GM12891 (cell line): Measurements from ENCODE around the gene CHRDL2.

ENCODE experiments used
- POLR2A ChIP-seq: IDR thresholded peaks from 2 replicates; pipeline ENCODE4 v1.6.1; 2011; ENCODE audit warnings: low read depth, low read length, control low read depth
- POLR2AphosphoS5 ChIP-seq: IDR thresholded peaks from 2 replicates; pipeline ENCODE4 v1.6.1; 2011; ENCODE audit warnings: low read depth, low read length, control low read depth
- SPI1 ChIP-seq: IDR thresholded peaks from 2 replicates; pipeline ENCODE4 v1.6.1; 2011; ENCODE audit warnings: low read depth, low read length, control low read depth
- TAF1 ChIP-seq: IDR thresholded peaks from 2 replicates; pipeline ENCODE4 v1.6.1; 2011; ENCODE audit warnings: low read depth, low read length, control low read depth

DNA sequence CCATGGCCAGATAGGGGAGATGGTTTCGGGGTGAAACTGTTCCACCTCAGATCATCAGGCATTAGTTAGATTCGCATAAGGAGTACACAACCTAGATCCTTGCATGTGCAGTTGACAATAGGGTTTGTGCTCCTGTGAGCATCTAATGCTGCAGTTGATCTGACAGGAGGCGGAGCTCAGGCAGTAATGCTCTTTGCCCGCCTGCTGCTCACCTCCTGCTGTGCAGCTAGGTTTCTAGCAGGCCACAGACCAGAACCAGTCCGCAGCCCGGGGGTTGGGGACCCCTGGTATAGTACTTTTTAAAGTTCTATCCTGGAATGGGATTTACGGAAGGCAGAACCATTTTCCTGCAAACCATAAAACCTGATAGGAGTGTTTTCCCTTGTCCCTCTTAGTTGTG is 84.3 kb downstream of the CHRDL2 start:
- TF ChIP-seq POLR2A (no peak), SPI1 (no peak), TAF1 (no peak), POLR2AphosphoS5 (no peak)
